ENCODE results near the gene HEATR5B. TPM values are rescaled to one million over a fixed set of nuclear protein-coding genes. Genes with fewer than 3 reads are reported as not detected.

HEATR5B gene
- 10 to 100 TPM; 17.1 to 21.1 TPM for total RNA-seq

- ATAC-seq (peak; percentile 81 to 90), DNase-seq (ENCODE audit: low spot score in 2 of 2) (peak; percentile 89 to 96)
- H3K36me3 Mint-ChIP-seq: peaks cover 13 to 33% of the 10 kb centered on the region in 2 donors
- H3K9me3 Mint-ChIP-seq: no peaks in the 10 kb centered on the region
- H3K27ac Mint-ChIP-seq: no peak within 1 kb of the TSS
Observed at GRCh38 chr2:37083873-37084794, at the start of gene HEATR5B, which contains the start of gene GPATCH11. TSS of gene HEATR5B (minus strand) at chr2:37084372. CDS start at chr2:37083414, 958 bp downstream. TSS of gene GPATCH11 (plus strand) at chr2:37084518. CDS start at chr2:37088382, 3,864 bp downstream.

- peaks cover 0 to 4% of the 10 kb centered on the region in 2 donors for H3K9me3 Mint-ChIP-seq
- ATAC-seq (no peak), DNase-seq (ENCODE audit: low spot score in 2 of 2) (no peak)
- H3K27ac Mint-ChIP-seq: no peak overlapping the region
- H3K36me3 Mint-ChIP-seq: peaks cover 28 to 47% of the 10 kb centered on the region in 2 donors
Observed at GRCh38 chr2:37132914-37133313, 48.7 kb upstream of the HEATR5B start.

GRCh38 chr2:37125416-37125815 is 41.2 kb upstream of the HEATR5B start:
- Mint-ChIP-seq H3K9me3 (no peaks in the 10 kb centered on the region), H3K36me3 (peaks cover 13 to 31% of the 10 kb centered on the region in 2 donors), H3K27ac (no peak overlapping the region)
- ATAC-seq: no peak
- no peak for DNase-seq (ENCODE audit: low spot score in 2 of 2)

GRCh38 chr2:37119157-37119556 is 35.0 kb upstream of the HEATR5B start:
- Mint-ChIP-seq H3K9me3 (no peaks in the 10 kb centered on the region), H3K36me3 (peaks cover 6 to 8% of the 10 kb centered on the region in 2 donors), H3K27ac (peak overlapping the region in 1 of 2 donors; percentile 26)
- no peak for ATAC-seq
- no peak for DNase-seq (ENCODE audit: low spot score in 2 of 2)

GRCh38 chr2:37117566-37117965 is 33.4 kb upstream of the HEATR5B start:
- peaks cover 6 to 8% of the 10 kb centered on the region in 2 donors for H3K36me3 Mint-ChIP-seq
- peak overlapping the region in 1 of 2 donors; percentile 57 for H3K27ac Mint-ChIP-seq
- no peaks in the 10 kb centered on the region for H3K9me3 Mint-ChIP-seq
- ATAC-seq: no peak
- no peak for DNase-seq (ENCODE audit: low spot score in 2 of 2)

- peak overlapping the region in 1 of 2 donors; percentile 55 for H3K27ac Mint-ChIP-seq
- peaks cover 16 to 21% of the 10 kb centered on the region in 2 donors for H3K36me3 Mint-ChIP-seq
- no peaks in the 10 kb centered on the region for H3K9me3 Mint-ChIP-seq
- ATAC-seq (no peak), DNase-seq (ENCODE audit: low spot score in 2 of 2) (no peak)
Observed at GRCh38 chr2:37111958-37112357, 27.8 kb upstream of the HEATR5B start.

- ATAC-seq (no peak), DNase-seq (ENCODE audit: low spot score in 2 of 2) (no peak)
- peaks cover 10 to 29% of the 10 kb centered on the region in 2 donors for H3K36me3 Mint-ChIP-seq
Observed at GRCh38 chr2:37110306-37111212, 26.4 kb upstream of the HEATR5B start.

GRCh38 chr2:37109523-37109922 is 25.4 kb upstream of the HEATR5B start:
- ATAC-seq (no peak), DNase-seq (ENCODE audit: low spot score in 2 of 2) (no peak)
- Mint-ChIP-seq H3K36me3 (peaks cover 10 to 32% of the 10 kb centered on the region in 2 donors), H3K9me3 (no peaks in the 10 kb centered on the region), H3K27ac (no peak overlapping the region)

More at GRCh38 chr2:37110306-37111212, 26.4 kb upstream of the HEATR5B start:
- H3K9me3 Mint-ChIP-seq: no peaks in the 10 kb centered on the region
- H3K27ac Mint-ChIP-seq: no peak overlapping the region

GRCh38 chr2:37105150-37105549 is 21.0 kb upstream of the HEATR5B start:
- Mint-ChIP-seq H3K9me3 (no peaks in the 10 kb centered on the region), H3K27ac (no peak overlapping the region), H3K36me3 (peaks cover 10 to 34% of the 10 kb centered on the region in 2 donors)
- ATAC-seq (no peak), DNase-seq (ENCODE audit: low spot score in 2 of 2) (no peak)

- peaks cover 14 to 40% of the 10 kb centered on the region in 2 donors for H3K36me3 Mint-ChIP-seq
- ATAC-seq (no peak), DNase-seq (ENCODE audit: low spot score in 2 of 2) (no peak)
- H3K27ac Mint-ChIP-seq: no peak overlapping the region
- H3K9me3 Mint-ChIP-seq: no peaks in the 10 kb centered on the region
Observed at GRCh38 chr2:37104178-37104577, 20.0 kb upstream of the HEATR5B start.

- no peak for ATAC-seq
- DNase-seq (ENCODE audit: low spot score in 2 of 2): no peak
Observed at GRCh38 chr2:37102588-37102987, 18.4 kb upstream of the HEATR5B start.

GRCh38 chr2:37100054-37100453 is 15.9 kb upstream of the HEATR5B start:
- Mint-ChIP-seq H3K9me3 (no peaks in the 10 kb centered on the region), H3K27ac (no peak overlapping the region), H3K36me3 (peaks cover 11 to 15% of the 10 kb centered on the region in 2 donors)
- DNase-seq (ENCODE audit: low spot score in 2 of 2): no peak
- no peak for ATAC-seq

More at GRCh38 chr2:37102588-37102987, 18.4 kb upstream of the HEATR5B start:
- Mint-ChIP-seq H3K9me3 (no peaks in the 10 kb centered on the region), H3K27ac (no peak overlapping the region), H3K36me3 (peaks cover 4 to 30% of the 10 kb centered on the region in 2 donors)

- Mint-ChIP-seq H3K36me3 (peaks cover 11 to 15% of the 10 kb centered on the region in 2 donors), H3K9me3 (no peaks in the 10 kb centered on the region), H3K27ac (no peak overlapping the region)
- ATAC-seq (no peak), DNase-seq (ENCODE audit: low spot score in 2 of 2) (no peak)
Observed at GRCh38 chr2:37098416-37099118, 14.4 kb upstream of the HEATR5B start.

GRCh38 chr2:37096568-37096967 is 12.4 kb upstream of the HEATR5B start:
- ATAC-seq (no peak), DNase-seq (ENCODE audit: low spot score in 2 of 2) (no peak)
- peaks cover 11 to 14% of the 10 kb centered on the region in 2 donors for H3K36me3 Mint-ChIP-seq
- H3K9me3 Mint-ChIP-seq: no peaks in the 10 kb centered on the region
- H3K27ac Mint-ChIP-seq: peak overlapping the region; percentile 6 to 83

- Mint-ChIP-seq H3K27ac (no peak overlapping the region), H3K9me3 (no peaks in the 10 kb centered on the region), H3K36me3 (peaks cover 7 to 11% of the 10 kb centered on the region in 2 donors)
- ATAC-seq (no peak), DNase-seq (ENCODE audit: low spot score in 2 of 2) (no peak)
Observed at GRCh38 chr2:37091873-37092272, 7.7 kb upstream of the HEATR5B start.

GRCh38 chr2:37090019-37090477 is 5.9 kb upstream of the HEATR5B start:
- no peak for DNase-seq (ENCODE audit: low spot score in 2 of 2)
- no peak for ATAC-seq
- H3K9me3 Mint-ChIP-seq: no peaks in the 10 kb centered on the region
- H3K27ac Mint-ChIP-seq: no peak overlapping the region
- H3K36me3 Mint-ChIP-seq: peaks cover 0 to 11% of the 10 kb centered on the region in 2 donors
